ENCODE measurements around the gene TARS2. TPM values are rescaled to one million over a fixed set of nuclear protein-coding genes. Genes with fewer than 3 reads are reported as not detected.

TARS2 gene
- total RNA-seq, 1 experiment from 2014 or later, result 42.9 TPM

- no peak overlapping the region for H3K4me3 Mint-ChIP-seq
- CTCF ChIA-PET, result interaction anchor here (1.0 to 1.9 kb wide), 3 partner anchors 8 to 16 kb away, joined by 4 to 11 read pairs (median 7); no protein-coding TSS in a partner anchor
- peaks cover 22% of the 10 kb centered on the region for H3K27me3 Mint-ChIP-seq (ENCODE audit: low read depth)
- ATAC-seq, result no peak
- POLR2A ChIA-PET, result no interaction called here
- DNase-seq (ENCODE audit: low spot score), result no peak
- TF ChIP-seq, protein P1, sequence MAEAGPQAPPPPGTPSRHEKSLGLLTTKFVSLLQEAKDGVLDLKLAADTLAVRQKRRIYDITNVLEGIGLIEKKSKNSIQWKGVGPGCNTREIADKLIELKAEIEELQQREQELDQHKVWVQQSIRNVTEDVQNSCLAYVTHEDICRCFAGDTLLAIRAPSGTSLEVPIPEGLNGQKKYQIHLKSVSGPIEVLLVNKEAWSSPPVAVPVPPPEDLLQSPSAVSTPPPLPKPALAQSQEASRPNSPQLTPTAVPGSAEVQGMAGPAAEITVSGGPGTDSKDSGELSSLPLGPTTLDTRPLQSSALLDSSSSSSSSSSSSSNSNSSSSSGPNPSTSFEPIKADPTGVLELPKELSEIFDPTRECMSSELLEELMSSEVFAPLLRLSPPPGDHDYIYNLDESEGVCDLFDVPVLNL (CRISPR knock-in tag; IDR thresholded peaks at IDR 0.05; ENCODE audit: borderline replicate concordance, low read depth), result no peak
- no peak for TF ChIP-seq EMX1 (CRISPR knock-in tag; IDR thresholded peaks at IDR 0.05)
- TF ChIP-seq ATF1 (CRISPR knock-in tag; IDR thresholded peaks at IDR 0.05), result no peak
- TF ChIP-seq ZNF232 (CRISPR knock-in tag; IDR thresholded peaks at IDR 0.05), result no peak
- TF ChIP-seq NFE2L1 (CRISPR knock-in tag; IDR thresholded peaks at IDR 0.05), result no peak
- TF ChIP-seq ZNF396 (CRISPR knock-in tag; IDR thresholded peaks at IDR 0.05; ENCODE audit: borderline replicate concordance), result no peak
- no peak for TF ChIP-seq KAT7 (CRISPR knock-in tag; IDR thresholded peaks at IDR 0.05; ENCODE audit: borderline replicate concordance)
- TF ChIP-seq, protein P2, sequence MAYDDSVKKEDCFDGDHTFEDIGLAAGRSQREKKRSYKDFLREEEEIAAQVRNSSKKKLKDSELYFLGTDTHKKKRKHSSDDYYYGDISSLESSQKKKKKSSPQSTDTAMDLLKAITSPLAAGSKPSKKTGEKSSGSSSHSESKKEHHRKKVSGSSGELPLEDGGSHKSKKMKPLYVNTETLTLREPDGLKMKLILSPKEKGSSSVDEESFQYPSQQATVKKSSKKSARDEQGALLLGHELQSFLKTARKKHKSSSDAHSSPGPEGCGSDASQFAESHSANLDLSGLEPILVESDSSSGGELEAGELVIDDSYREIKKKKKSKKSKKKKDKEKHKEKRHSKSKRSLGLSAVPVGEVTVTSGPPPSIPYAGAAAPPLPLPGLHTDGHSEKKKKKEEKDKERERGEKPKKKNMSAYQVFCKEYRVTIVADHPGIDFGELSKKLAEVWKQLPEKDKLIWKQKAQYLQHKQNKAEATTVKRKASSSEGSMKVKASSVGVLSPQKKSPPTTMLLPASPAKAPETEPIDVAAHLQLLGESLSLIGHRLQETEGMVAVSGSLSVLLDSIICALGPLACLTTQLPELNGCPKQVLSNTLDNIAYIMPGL (CRISPR knock-in tag; IDR thresholded peaks at IDR 0.05), result no peak
- no peak for TF ChIP-seq STAT6 (CRISPR knock-in tag; conservative IDR thresholded peaks at IDR 0.05; ENCODE audit: low read depth)
- TF ChIP-seq SP1 (CRISPR knock-in tag; conservative IDR thresholded peaks at IDR 0.05), result no peak
- TF ChIP-seq CBFB (CRISPR knock-in tag; IDR thresholded peaks at IDR 0.05; ENCODE audit: low read depth), result no peak
- TF ChIP-seq ZNF263 (CRISPR knock-in tag; IDR thresholded peaks at IDR 0.05; ENCODE audit: low read depth), result no peak
- TF ChIP-seq, protein P3, sequence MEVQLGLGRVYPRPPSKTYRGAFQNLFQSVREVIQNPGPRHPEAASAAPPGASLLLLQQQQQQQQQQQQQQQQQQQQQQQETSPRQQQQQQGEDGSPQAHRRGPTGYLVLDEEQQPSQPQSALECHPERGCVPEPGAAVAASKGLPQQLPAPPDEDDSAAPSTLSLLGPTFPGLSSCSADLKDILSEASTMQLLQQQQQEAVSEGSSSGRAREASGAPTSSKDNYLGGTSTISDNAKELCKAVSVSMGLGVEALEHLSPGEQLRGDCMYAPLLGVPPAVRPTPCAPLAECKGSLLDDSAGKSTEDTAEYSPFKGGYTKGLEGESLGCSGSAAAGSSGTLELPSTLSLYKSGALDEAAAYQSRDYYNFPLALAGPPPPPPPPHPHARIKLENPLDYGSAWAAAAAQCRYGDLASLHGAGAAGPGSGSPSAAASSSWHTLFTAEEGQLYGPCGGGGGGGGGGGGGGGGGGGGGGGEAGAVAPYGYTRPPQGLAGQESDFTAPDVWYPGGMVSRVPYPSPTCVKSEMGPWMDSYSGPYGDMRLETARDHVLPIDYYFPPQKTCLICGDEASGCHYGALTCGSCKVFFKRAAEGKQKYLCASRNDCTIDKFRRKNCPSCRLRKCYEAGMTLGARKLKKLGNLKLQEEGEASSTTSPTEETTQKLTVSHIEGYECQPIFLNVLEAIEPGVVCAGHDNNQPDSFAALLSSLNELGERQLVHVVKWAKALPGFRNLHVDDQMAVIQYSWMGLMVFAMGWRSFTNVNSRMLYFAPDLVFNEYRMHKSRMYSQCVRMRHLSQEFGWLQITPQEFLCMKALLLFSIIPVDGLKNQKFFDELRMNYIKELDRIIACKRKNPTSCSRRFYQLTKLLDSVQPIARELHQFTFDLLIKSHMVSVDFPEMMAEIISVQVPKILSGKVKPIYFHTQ (CRISPR knock-in tag; IDR thresholded peaks at IDR 0.05), result no peak
- TF ChIP-seq ERG (CRISPR knock-in tag; IDR thresholded peaks at IDR 0.05), result no peak
- no peaks in the 10 kb centered on the region for H3K36me3 Mint-ChIP-seq
- H3K27ac Mint-ChIP-seq, result no peak overlapping the region
- peaks cover 6% of the 10 kb centered on the region for H3K4me1 Mint-ChIP-seq
- H3K9me3 Mint-ChIP-seq, result no peaks in the 10 kb centered on the region
Measured at GRCh38 chr1:150543500-150544143, 56.4 kb downstream of the TARS2 start.

GRCh38 chr1:150544204-150544603 is 57.0 kb downstream of the TARS2 start:
- TF ChIP-seq ZNF281 (CRISPR knock-in tag; IDR thresholded peaks at IDR 0.05), result no peak
- TF ChIP-seq SOX15 (CRISPR knock-in tag; IDR thresholded peaks at IDR 0.05), result no peak
- no peak for TF ChIP-seq ERG (CRISPR knock-in tag; IDR thresholded peaks at IDR 0.05)
- TF ChIP-seq NR1H2 (CRISPR knock-in tag; IDR thresholded peaks at IDR 0.05), result no peak
- TF ChIP-seq ZNF423 (CRISPR knock-in tag; IDR thresholded peaks at IDR 0.05), result no peak
- no peak for TF ChIP-seq KAT7 (CRISPR knock-in tag; IDR thresholded peaks at IDR 0.05; ENCODE audit: borderline replicate concordance)
- TF ChIP-seq, protein P4, sequence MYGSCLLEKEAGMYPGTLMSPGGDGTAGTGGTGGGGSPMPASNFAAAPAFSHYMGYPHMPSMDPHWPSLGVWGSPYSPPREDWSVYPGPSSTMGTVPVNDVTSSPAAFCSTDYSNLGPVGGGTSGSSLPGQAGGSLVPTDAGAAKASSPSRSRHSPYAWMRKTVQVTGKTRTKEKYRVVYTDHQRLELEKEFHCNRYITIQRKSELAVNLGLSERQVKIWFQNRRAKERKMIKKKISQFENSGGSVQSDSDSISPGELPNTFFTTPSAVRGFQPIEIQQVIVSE (CRISPR knock-in tag; IDR thresholded peaks at IDR 0.05; ENCODE audit: borderline replicate concordance), result no peak
- no peak for ATAC-seq
- no peak overlapping the region for H3K4me3 Mint-ChIP-seq
- H3K27me3 Mint-ChIP-seq (ENCODE audit: low read depth), result peaks cover 23% of the 10 kb centered on the region
- no peak for DNase-seq (ENCODE audit: low spot score)
- no peak overlapping the region for H3K27ac Mint-ChIP-seq
- CTCF ChIA-PET, result interaction anchor here (1.0 to 1.9 kb wide), 3 partner anchors 9 to 16 kb away, joined by 4 to 11 read pairs (median 7); no protein-coding TSS in a partner anchor
- POLR2A ChIA-PET, result interaction anchor here (1.2 kb wide), 1 partner anchor 15 kb away, joined by 3 read pairs; no protein-coding TSS in a partner anchor
- no peaks in the 10 kb centered on the region for H3K36me3 Mint-ChIP-seq
- H3K4me1 Mint-ChIP-seq, result 0 out of 2 replicates have a peak, but pooled peaks cover 3% of the 10 kb centered on the region
- no peaks in the 10 kb centered on the region for H3K9me3 Mint-ChIP-seq

All from WTC11 (cell line).